NT2/D1 (cell line): ENCODE results near the gene ASAP3.

Source experiments
- SUZ12 ChIP-seq: IDR thresholded peaks from 2 replicates; pipeline ENCODE4 v1.6.1; 2011; ENCODE audit not compliant: insufficient read length, insufficient read depth; ENCODE audit errors: extremely low read depth
- YY1 ChIP-seq: IDR thresholded peaks from 2 replicates; pipeline ENCODE4 v1.6.1; 2011; ENCODE audit not compliant: insufficient read length, insufficient read depth
- ZNF274 ChIP-seq: IDR thresholded peaks from 2 replicates; pipeline ENCODE4 v1.6.1; 2011; ENCODE audit warnings: mild to moderate bottlenecking, low read depth, low read length

DNA sequence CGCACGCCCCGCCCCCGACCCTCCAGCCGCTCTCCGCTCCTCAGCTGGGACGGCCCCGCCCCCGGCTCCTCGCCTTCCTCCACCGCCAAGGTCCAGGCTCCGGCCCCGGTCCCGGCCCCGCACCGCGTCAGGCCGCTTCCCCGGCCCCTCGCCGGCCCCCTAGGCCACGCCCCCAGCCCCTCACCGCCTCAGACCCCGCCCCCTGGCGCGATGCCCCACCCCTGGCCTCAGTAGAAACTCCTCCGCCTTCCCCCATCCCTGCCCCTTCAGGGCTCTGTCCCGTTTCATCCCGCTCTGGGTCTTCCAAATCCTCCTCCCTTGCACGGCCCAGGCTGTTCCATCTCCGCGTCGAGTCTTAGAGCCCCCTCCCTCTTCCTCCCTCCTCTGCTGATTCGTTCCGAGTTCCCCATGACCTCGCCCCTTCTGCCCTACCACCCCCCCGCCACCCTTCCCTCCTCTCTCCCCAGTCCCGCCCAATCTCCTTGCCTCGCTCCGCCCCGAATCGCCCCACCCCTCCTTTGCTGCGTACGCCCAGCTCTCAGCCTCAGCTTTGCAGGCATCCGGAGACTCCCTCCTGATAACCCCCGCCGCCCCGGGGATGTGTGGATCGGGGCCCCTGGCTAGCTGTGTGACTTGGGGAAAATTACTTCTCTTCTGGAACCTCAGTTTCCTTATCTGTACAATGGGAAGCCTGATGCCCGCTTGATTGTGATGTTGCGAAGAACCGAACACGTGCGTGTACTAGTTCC, 448 bp upstream of the ASAP3 start:
- TF ChIP-seq SUZ12 (no peak), YY1 (no peak), ZNF274 (no peak)
